Suprapubic skin (tissue), 4 donors: Measurements from ENCODE around the gene VHLL. TPM values are rescaled to one million over a fixed set of nuclear protein-coding genes. Genes with fewer than 3 reads are reported as not detected.

Experiments used
- DNase-seq, 2 donors: peaks; one replicate each; pipeline ENCODE4 v3.0.0-alpha.2; 2019; ENCODE audit warnings: low spot score in 2 of 2
- H3K27ac ChIP-seq: fragments of 200-600 bp; sonication (generic); one replicate; pipeline ENCODE4 v1.5.1; 2019
- H3K27me3 ChIP-seq: fragments of 200-600 bp; sonication (generic); one replicate; pipeline ENCODE4 v1.5.1; 2019
- H3K36me3 ChIP-seq: fragments of 200-600 bp; sonication (generic); one replicate; pipeline ENCODE4 v1.5.1; 2019
- H3K4me1 ChIP-seq: fragments of 200-600 bp; sonication (generic); one replicate; pipeline ENCODE4 v1.5.1; 2019
- H3K4me3 ChIP-seq: fragments of 200-600 bp; sonication (generic); one replicate; pipeline ENCODE4 v1.5.1; 2019; ENCODE audit warnings: mild to moderate bottlenecking
- H3K9me3 ChIP-seq: fragments of 200-600 bp; sonication (generic); one replicate; pipeline ENCODE4 v1.5.1; 2019
- CTCF ChIP-seq, 2 donors: fragments of 200-600 bp in 1 of 2; fragments of 450-650 bp in 1 of 2; sonication (generic) in 1 of 2; IDR thresholded peaks; one replicate each; pipeline ENCODE4 v1.5.1; 2016 to 2019; ENCODE audit warnings: antibody characterized with exemption in 2 of 2, mild to moderate bottlenecking in 1 of 2, moderate library complexity in 1 of 2
- EP300 ChIP-seq: sonication (generic); formaldehyde crosslinking; IDR thresholded peaks from one replicate; pipeline ENCODE4 v1.6.1; 2017; ENCODE audit warnings: antibody characterized with exemption
- POLR2A ChIP-seq, 2 donors: fragments of 450-650 bp; IDR thresholded peaks; one replicate each; pipeline ENCODE4 v1.6.1; 2017; ENCODE audit warnings: antibody characterized with exemption in 2 of 2, mild to moderate bottlenecking in 2 of 2, moderate library complexity in 2 of 2
- POLR2AphosphoS5 ChIP-seq, 3 donors: sonication (generic); formaldehyde crosslinking; IDR thresholded peaks; one replicate each; pipeline ENCODE4 v1.6.1; 2017; ENCODE audit warnings: antibody characterized with exemption in 3 of 3
- WGBS: methylation state at CpG from one replicate; pipeline ENCODE4 v1.1.5; 2018; 5-methylcytosine and 5-hydroxymethylcytosine counted together
- total RNA-seq, 4 donors: library from RNA; depleted of rRNA; stranded (reverse); fragments of >200 nt; gene quantifications; one replicate each; pipeline ENCODE4 v1.1.0, GENCODE V29; 2016

Gene VHLL
- total RNA-seq, 4 donors from 2014 or later, result not detected

- peaks cover 17% of the 10 kb centered on the region for H3K4me1 ChIP-seq
- peaks cover 17% of the 10 kb centered on the region for H3K36me3 ChIP-seq
- TF ChIP-seq EP300, result no peak
- no peak for TF ChIP-seq CTCF (IDR thresholded peaks at IDR 0.05)
- TF ChIP-seq POLR2AphosphoS5 (IDR thresholded peaks at IDR 0.05), result no peak
- no peak for TF ChIP-seq POLR2A (IDR thresholded peaks at IDR 0.05)
- DNase-seq, result no peak
- no peak overlapping the region for H3K27ac ChIP-seq
- WGBS, result 71% methylated on average over 4 of the region's 4 CpGs
- no peak overlapping the region for H3K4me3 ChIP-seq
- H3K9me3 ChIP-seq, result no peaks in the 10 kb centered on the region
- H3K27me3 ChIP-seq, result no peaks in the 10 kb centered on the region
Measured at GRCh38 chr1:156303241-156303640, 4.1 kb upstream of the VHLL start.

GRCh38 chr1:156295391-156295947, 3.6 kb downstream of the VHLL start, which contains the start of gene GLMP:
Gene GLMP, minus strand, starts transcription at chr1:156295679. Its CDS starts 34 bp downstream, at chr1:156295645.
- peak in 1 of 2 donors; percentile 83 for DNase-seq

DNA sequence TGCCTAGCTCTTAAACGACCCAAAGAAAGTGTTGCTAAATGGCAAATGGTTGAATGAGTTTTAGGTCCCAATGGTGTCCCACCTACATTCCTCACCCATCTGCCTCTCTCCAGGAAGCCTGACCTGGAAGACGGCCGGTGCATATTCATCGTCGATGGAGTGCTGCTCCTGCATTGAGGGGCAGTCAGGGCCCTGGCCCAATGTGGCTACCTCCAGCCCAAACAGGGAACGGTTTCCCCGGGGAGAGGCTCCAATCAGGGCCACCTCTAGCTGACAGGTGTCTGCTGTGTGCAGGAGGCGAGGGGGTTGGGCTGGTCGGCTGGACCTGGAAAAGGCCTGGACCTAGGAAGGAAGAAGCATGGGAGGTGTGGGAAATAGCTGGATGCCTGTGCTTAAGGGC, 5.2 kb downstream of the VHLL start:
- Histone ChIP-seq H3K27ac (no peak overlapping the region), H3K4me3 (no peak overlapping the region), H3K36me3 (peaks cover 8% of the 10 kb centered on the region), H3K27me3 (no peaks in the 10 kb centered on the region), H3K9me3 (no peaks in the 10 kb centered on the region), H3K4me1 (peaks cover 55% of the 10 kb centered on the region)
- TF ChIP-seq POLR2AphosphoS5 (IDR thresholded peaks at IDR 0.05) (no peak), EP300 (no peak), POLR2A (IDR thresholded peaks at IDR 0.05) (no peak), CTCF (IDR thresholded peaks at IDR 0.05) (no peak)
- DNase-seq, result no peak
- WGBS, result 84% methylated on average over 9 of the region's 9 CpGs

More at GRCh38 chr1:156295391-156295947, 3.6 kb downstream of the VHLL start, which contains the start of gene GLMP:
- peak within 1 kb of the TSS; percentile 59 for H3K27ac ChIP-seq
- peaks cover 51% of the 10 kb centered on the region for H3K4me1 ChIP-seq
- H3K36me3 ChIP-seq, result no peaks in the 10 kb centered on the region
- TF ChIP-seq POLR2A (IDR thresholded peaks at IDR 0.05) (no peak), POLR2AphosphoS5 (IDR thresholded peaks at IDR 0.05) (no peak), EP300 (no peak), CTCF (IDR thresholded peaks at IDR 0.05) (no peak)
- H3K27me3 ChIP-seq, result no peaks in the 10 kb centered on the region
- peak within 1 kb of the TSS; percentile 71 for H3K4me3 ChIP-seq
- 0% methylated on average over 15 of the region's 17 CpGs for WGBS
- H3K9me3 ChIP-seq, result no peaks in the 10 kb centered on the region

- H3K27ac ChIP-seq, result peak overlapping the region; percentile 30
- no peaks in the 10 kb centered on the region for H3K9me3 ChIP-seq
- H3K4me1 ChIP-seq, result peaks cover 55% of the 10 kb centered on the region
- H3K36me3 ChIP-seq, result peaks cover 13% of the 10 kb centered on the region
- H3K4me3 ChIP-seq, result no peak overlapping the region
- no peak for TF ChIP-seq EP300
- no peak for TF ChIP-seq POLR2AphosphoS5 (IDR thresholded peaks at IDR 0.05)
- TF ChIP-seq CTCF (IDR thresholded peaks at IDR 0.05), result no peak
- no peak for TF ChIP-seq POLR2A (IDR thresholded peaks at IDR 0.05)
- no peak for DNase-seq
- WGBS, result 83% methylated on average over 5 of the region's 8 CpGs
- no peaks in the 10 kb centered on the region for H3K27me3 ChIP-seq
Measured at GRCh38 chr1:156293098-156293434, 6.0 kb downstream of the VHLL start.

GRCh38 chr1:156291226-156292061, 7.7 kb downstream of the VHLL start:
- peaks cover 55% of the 10 kb centered on the region for H3K4me1 ChIP-seq
- no peaks in the 10 kb centered on the region for H3K9me3 ChIP-seq
- no peaks in the 10 kb centered on the region for H3K27me3 ChIP-seq
- DNase-seq, result peak; percentile 95
- TF ChIP-seq POLR2AphosphoS5 (IDR thresholded peaks at IDR 0.05) (peak in 1 of 3 donors; percentile 10), EP300 (no peak), CTCF (IDR thresholded peaks at IDR 0.05) (no peak)
- 21% methylated on average over 32 of the region's 37 CpGs for WGBS
- H3K27ac ChIP-seq, result peak overlapping the region; percentile 74
- peaks cover 15% of the 10 kb centered on the region for H3K36me3 ChIP-seq
- peak overlapping the region; percentile 40 for H3K4me3 ChIP-seq
